Neural cell (in vitro differentiated cells): Measurements from ENCODE around the gene IQCH. TPM values are rescaled to one million over a fixed set of nuclear protein-coding genes. Genes with fewer than 3 reads are reported as not detected.

Source experiments
- H2AFZ ChIP-seq: fragments of 200-600, 300-800 bp; sonication (generic), shearing (Covaris generic); 2 replicates; pipeline ENCODE4 v1.6.0; 2014; ENCODE audit warnings: low read depth, mild to moderate bottlenecking, antibody characterized with exemption, low read length, moderate library complexity
- H3F3A ChIP-seq: fragments of 200-600 bp; shearing (Covaris generic); 2 replicates; pipeline ENCODE4 v1.6.1; 2016; ENCODE audit warnings: mild to moderate bottlenecking, moderate library complexity, mixed read lengths, antibody characterized with exemption, low read length; ENCODE audit not compliant: insufficient read depth, poor library complexity, severe bottlenecking
- H3K27ac ChIP-seq: fragments of 200-600, 300-800 bp; sonication (generic), shearing (Covaris generic); 2 replicates; pipeline ENCODE4 v1.5.1; 2014; ENCODE audit warnings: mild to moderate bottlenecking, low read length, moderate library complexity
- H3K27me3 ChIP-seq: fragments of 300-800, 200-600 bp; sonication (generic), shearing (Covaris generic); 2 replicates; pipeline ENCODE4 v1.6.0; 2014; ENCODE audit warnings: mild to moderate bottlenecking, low read depth, low read length, moderate library complexity; ENCODE audit not compliant: insufficient read depth
- H3K36me3 ChIP-seq: fragments of 300-800, 200-600 bp; sonication (generic), shearing (Covaris generic); 2 replicates; pipeline ENCODE4 v1.5.1; 2014; ENCODE audit warnings: mild to moderate bottlenecking, antibody characterized with exemption, low read length, moderate library complexity; ENCODE audit not compliant: insufficient read depth
- H3K4me2 ChIP-seq: fragments of 300-800, 200-600 bp; sonication (generic), shearing (Covaris generic); 2 replicates; pipeline ENCODE4 v1.6.0; 2014; ENCODE audit warnings: mild to moderate bottlenecking, low read length
- H3K4me3 ChIP-seq: fragments of 300-800, 200-600 bp; sonication (generic), shearing (Covaris generic); 2 replicates; pipeline ENCODE4 v1.5.1; 2014; ENCODE audit warnings: mild to moderate bottlenecking, low read length, moderate library complexity
- H3K79me2 ChIP-seq: fragments of 200-600 bp; shearing (Covaris generic); replicated peaks from 2 replicates; pipeline ENCODE4 v1.6.0; 2014; ENCODE audit warnings: mild to moderate bottlenecking, low read length, moderate library complexity; ENCODE audit not compliant: insufficient read depth
- H3K9ac ChIP-seq: fragments of 300-800, 200-600 bp; sonication (generic), shearing (Covaris generic); 2 replicates; pipeline ENCODE4 v1.6.1; 2016; ENCODE audit warnings: mild to moderate bottlenecking, low read length, mixed read lengths
- H3K9me2 ChIP-seq: fragments of 200-600 bp; shearing (Covaris generic); 2 replicates; pipeline ENCODE4 v1.6.1; 2016; ENCODE audit warnings: mild to moderate bottlenecking, low read length, mixed read lengths; ENCODE audit not compliant: insufficient read depth
- H3K9me3 ChIP-seq: fragments of 200-600, 300-800 bp; sonication (generic), shearing (Covaris generic); 2 replicates; pipeline ENCODE4 v1.6.1; 2016; ENCODE audit warnings: mild to moderate bottlenecking, mixed run types, low read length, moderate library complexity, mixed read lengths
- H4K20me1 ChIP-seq: fragments of 200-600 bp; shearing (Covaris generic); 2 replicates; pipeline ENCODE4 v1.6.1; 2016; ENCODE audit warnings: mild to moderate bottlenecking, mixed run types; ENCODE audit not compliant: insufficient read depth
- CTCF ChIP-seq: fragments of 450-650 bp; IDR thresholded peaks from 2 replicates; pipeline ENCODE4 v1.5.1; 2014; ENCODE audit warnings: antibody characterized with exemption, mild to moderate bottlenecking, moderate library complexity; ENCODE audit not compliant: poor library complexity, severe bottlenecking
- EP300 ChIP-seq: fragments of 450-650 bp; conservative IDR thresholded peaks from 2 replicates; pipeline ENCODE4 v1.6.1; 2014; ENCODE audit warnings: antibody characterized with exemption, mild to moderate bottlenecking, moderate library complexity; ENCODE audit not compliant: poor library complexity, severe bottlenecking
- EZH2 ChIP-seq: fragments of 200-600, 300-800 bp; shearing (Covaris generic), sonication (generic); IDR thresholded peaks from 2 replicates; pipeline ENCODE4 v1.6.1; 2014; ENCODE audit warnings: antibody characterized with exemption, low read length, borderline replicate concordance, mild to moderate bottlenecking; ENCODE audit not compliant: insufficient read depth, poor library complexity, severe bottlenecking
- MXI1 ChIP-seq: fragments of 450-650 bp; conservative IDR thresholded peaks from 2 replicates; pipeline ENCODE4 v1.6.1; 2014; ENCODE audit warnings: antibody characterized with exemption, mild to moderate bottlenecking; ENCODE audit not compliant: poor library complexity, severe bottlenecking
- POLR2AphosphoS5 ChIP-seq: IDR thresholded peaks from 2 replicates; pipeline ENCODE4 v1.6.1; 2012
- RAD21 ChIP-seq: fragments of 450-650 bp; conservative IDR thresholded peaks from 2 replicates; pipeline ENCODE4 v1.6.1; 2014; ENCODE audit warnings: antibody characterized with exemption, mild to moderate bottlenecking, moderate library complexity
- SMC3 ChIP-seq: fragments of 450-650 bp; conservative IDR thresholded peaks from 2 replicates; pipeline ENCODE4 v1.6.1; 2014; ENCODE audit warnings: antibody characterized with exemption, mild to moderate bottlenecking, moderate library complexity; ENCODE audit not compliant: poor library complexity
- TAF1 ChIP-seq: IDR thresholded peaks from 2 replicates; pipeline ENCODE4 v1.6.1; 2012; ENCODE audit warnings: low read depth
- polyA plus RNA-seq: library from polyadenylated mRNA; depleted of rRNA; stranded (reverse); fragments of >200 nt; gene quantifications from 2 replicates; pipeline ENCODE4 v1.2.3, GENCODE V29; 2014
- TF ChIP-seq, protein P1 (sequence below): IDR thresholded peaks from 2 replicates; pipeline ENCODE4 v1.6.1; 2012; ENCODE audit warnings: borderline replicate concordance

IQCH gene
- polyA plus RNA-seq, 1 donor from 2014 or later: 2.8 TPM

GRCh38 chr15:67296684-67297083 lies 42.1 kb downstream of the IQCH start:
- Histone ChIP-seq H4K20me1 (no peaks in the 10 kb centered on the region), H3K36me3 (no peaks in the 10 kb centered on the region), H3K4me2 (no peak overlapping the region), H3K27me3 (no peaks in the 10 kb centered on the region), H3K9me2 (no peaks in the 10 kb centered on the region), H3K79me2 (no peaks in the 10 kb centered on the region), H3K9ac (no peak overlapping the region), H2AFZ (no peak overlapping the region), H3K9me3 (no peaks in the 10 kb centered on the region), H3F3A (no peaks in the 10 kb centered on the region), H3K4me3 (no peak overlapping the region), H3K27ac (no peak overlapping the region)
- TF ChIP-seq SMC3: no peak
- TF ChIP-seq, protein P1, sequence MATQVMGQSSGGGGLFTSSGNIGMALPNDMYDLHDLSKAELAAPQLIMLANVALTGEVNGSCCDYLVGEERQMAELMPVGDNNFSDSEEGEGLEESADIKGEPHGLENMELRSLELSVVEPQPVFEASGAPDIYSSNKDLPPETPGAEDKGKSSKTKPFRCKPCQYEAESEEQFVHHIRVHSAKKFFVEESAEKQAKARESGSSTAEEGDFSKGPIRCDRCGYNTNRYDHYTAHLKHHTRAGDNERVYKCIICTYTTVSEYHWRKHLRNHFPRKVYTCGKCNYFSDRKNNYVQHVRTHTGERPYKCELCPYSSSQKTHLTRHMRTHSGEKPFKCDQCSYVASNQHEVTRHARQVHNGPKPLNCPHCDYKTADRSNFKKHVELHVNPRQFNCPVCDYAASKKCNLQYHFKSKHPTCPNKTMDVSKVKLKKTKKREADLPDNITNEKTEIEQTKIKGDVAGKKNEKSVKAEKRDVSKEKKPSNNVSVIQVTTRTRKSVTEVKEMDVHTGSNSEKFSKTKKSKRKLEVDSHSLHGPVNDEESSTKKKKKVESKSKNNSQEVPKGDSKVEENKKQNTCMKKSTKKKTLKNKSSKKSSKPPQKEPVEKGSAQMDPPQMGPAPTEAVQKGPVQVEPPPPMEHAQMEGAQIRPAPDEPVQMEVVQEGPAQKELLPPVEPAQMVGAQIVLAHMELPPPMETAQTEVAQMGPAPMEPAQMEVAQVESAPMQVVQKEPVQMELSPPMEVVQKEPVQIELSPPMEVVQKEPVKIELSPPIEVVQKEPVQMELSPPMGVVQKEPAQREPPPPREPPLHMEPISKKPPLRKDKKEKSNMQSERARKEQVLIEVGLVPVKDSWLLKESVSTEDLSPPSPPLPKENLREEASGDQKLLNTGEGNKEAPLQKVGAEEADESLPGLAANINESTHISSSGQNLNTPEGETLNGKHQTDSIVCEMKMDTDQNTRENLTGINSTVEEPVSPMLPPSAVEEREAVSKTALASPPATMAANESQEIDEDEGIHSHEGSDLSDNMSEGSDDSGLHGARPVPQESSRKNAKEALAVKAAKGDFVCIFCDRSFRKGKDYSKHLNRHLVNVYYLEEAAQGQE: no peak
- TF ChIP-seq TAF1: no peak
- TF ChIP-seq POLR2AphosphoS5: no peak
- TF ChIP-seq CTCF: no peak
- no peak for TF ChIP-seq RAD21
- no peak for TF ChIP-seq EP300
- no peak for TF ChIP-seq EZH2
- no peak for TF ChIP-seq MXI1

DNA sequence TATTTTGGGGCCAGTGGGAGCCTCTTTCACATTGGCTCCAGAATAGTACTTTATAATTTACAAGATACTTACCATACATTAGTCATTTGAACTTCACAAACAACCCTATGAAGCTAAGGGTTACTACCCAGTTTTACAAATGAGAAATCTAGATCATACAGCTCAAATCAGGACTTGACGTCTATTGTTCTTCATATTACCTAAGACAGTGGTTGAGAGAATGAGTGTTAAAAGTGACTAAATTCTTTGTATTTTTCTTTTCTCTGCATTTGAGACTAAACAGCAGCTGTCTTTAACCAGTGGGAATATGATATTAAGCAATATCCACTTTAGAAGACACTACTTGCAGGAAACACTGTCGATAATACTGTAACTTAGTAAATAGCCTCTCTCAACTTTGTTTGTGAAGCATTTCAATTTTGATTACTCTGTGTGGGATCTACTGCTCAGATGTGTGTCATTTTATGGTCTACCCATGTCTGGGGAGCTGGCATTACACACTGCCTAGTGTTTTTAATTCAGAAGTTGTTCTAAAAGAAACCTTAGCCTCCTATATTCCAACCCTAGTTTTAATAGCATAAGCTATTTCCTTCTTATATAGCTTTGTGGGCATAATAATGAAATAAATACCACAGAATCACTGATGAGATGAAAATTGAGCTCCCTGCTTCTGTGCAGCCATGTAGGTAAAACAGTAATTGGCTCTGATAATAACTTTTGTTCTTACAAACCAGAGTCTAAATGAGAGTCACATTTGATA lies 45.9 kb downstream of the IQCH start:
- H3K27ac ChIP-seq: no peak overlapping the region
- H3K4me2 ChIP-seq: no peak overlapping the region
- TF ChIP-seq POLR2AphosphoS5 (no peak), EP300 (no peak), TAF1 (no peak), MXI1 (no peak), SMC3 (no peak), EZH2 (no peak), CTCF (no peak), RAD21 (no peak)
- TF ChIP-seq, protein P1: no peak
- H4K20me1 ChIP-seq: no peaks in the 10 kb centered on the region
- no peak overlapping the region for H3K9ac ChIP-seq
- no peaks in the 10 kb centered on the region for H3K36me3 ChIP-seq
- no peaks in the 10 kb centered on the region for H3K79me2 ChIP-seq
- no peaks in the 10 kb centered on the region for H3K9me2 ChIP-seq
- no peaks in the 10 kb centered on the region for H3K27me3 ChIP-seq
- H2AFZ ChIP-seq: no peak overlapping the region
- H3K9me3 ChIP-seq: no peaks in the 10 kb centered on the region
- H3K4me3 ChIP-seq: no peak overlapping the region
- no peaks in the 10 kb centered on the region for H3F3A ChIP-seq
